GM21723 (cell line): ENCODE data around the gene SLC16A7.
"Not testable (repeated sequence)": the region's sequence is repeated elsewhere in the genome, so short reads cannot be mapped to it uniquely, and the experiment has no call there.

Experiments
- ATAC-seq: cut with Tn5 transposase; IDR thresholded peaks from one replicate; pipeline ENCODE4 v1.9.1; 2021; ENCODE audit warnings: mild to moderate bottlenecking, moderate library complexity; ENCODE audit not compliant: unreplicated experiment

The SLC16A7 gene, protein sequence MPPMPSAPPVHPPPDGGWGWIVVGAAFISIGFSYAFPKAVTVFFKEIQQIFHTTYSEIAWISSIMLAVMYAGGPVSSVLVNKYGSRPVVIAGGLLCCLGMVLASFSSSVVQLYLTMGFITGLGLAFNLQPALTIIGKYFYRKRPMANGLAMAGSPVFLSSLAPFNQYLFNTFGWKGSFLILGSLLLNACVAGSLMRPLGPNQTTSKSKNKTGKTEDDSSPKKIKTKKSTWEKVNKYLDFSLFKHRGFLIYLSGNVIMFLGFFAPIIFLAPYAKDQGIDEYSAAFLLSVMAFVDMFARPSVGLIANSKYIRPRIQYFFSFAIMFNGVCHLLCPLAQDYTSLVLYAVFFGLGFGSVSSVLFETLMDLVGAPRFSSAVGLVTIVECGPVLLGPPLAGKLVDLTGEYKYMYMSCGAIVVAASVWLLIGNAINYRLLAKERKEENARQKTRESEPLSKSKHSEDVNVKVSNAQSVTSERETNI

GRCh38 chr12:59595883-59596540 lies at the start of gene SLC16A7:
Gene SLC16A7, plus strand, starts transcription at chr12:59596029. Its CDS starts 108,773 bp downstream, at chr12:59704802.
- peak; percentile 70 for ATAC-seq

DNA sequence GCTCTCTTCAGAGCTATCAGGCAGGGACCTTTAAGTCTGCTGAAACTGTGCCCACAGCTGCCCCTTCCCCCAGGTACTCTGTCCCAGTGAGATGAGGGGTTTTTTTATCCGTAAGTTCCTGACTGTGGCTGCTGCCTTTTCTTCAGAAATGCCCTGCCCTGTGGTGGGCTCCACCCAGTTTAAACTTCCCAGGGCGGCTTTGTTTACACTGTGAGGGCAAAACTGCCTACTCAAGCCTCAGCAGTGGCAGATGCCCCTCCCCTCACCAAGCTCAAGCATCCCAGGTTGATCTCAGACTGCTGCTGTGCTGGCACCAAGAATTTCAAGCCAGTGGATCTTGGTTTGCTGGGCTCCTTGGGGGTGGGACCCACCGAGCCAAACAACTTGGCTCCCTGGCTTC lies 46.9 kb upstream of the SLC16A7 start:
- no peak for ATAC-seq

GRCh38 chr12:59559696-59560095 lies 36.1 kb upstream of the SLC16A7 start:
- no peak for ATAC-seq

DNA sequence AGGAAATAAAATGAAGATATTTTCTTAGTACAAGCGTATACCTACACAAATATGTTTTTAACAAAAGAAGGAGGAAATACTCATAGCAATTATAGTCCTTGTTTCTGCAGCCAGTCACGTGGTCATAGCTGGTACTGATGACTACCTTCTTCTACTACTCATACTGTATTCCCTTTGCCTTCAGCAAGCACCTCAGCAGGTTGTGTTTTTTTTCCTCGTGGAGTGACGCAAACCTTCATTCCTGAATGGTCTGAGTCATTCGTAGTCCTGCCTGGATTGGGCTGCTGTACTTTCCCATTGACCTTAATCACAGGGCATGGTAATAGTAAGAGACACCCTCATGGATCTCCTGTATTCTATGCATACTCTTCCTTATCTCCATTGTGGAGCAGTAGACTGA lies 25.7 kb upstream of the SLC16A7 start:
- ATAC-seq: no peak

DNA sequence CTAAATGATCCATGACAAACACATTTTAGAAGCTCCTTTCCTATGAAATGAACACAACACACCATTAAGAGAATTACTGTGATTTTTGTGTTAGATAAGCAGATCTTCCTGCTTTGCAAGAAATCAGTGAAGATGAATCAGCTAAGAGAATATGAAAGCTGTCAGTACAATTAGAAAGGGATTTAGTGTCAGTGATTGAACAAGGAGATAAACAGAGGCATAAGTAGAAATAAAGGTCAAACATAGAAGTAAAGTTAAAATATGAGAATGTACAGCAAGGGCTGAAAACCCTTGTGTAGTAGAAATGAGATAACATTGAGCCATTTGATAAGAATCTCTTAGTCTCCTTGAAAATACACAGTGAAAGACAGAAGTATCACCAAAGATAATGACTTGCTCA lies 21.4 kb upstream of the SLC16A7 start:
- ATAC-seq: no peak

DNA sequence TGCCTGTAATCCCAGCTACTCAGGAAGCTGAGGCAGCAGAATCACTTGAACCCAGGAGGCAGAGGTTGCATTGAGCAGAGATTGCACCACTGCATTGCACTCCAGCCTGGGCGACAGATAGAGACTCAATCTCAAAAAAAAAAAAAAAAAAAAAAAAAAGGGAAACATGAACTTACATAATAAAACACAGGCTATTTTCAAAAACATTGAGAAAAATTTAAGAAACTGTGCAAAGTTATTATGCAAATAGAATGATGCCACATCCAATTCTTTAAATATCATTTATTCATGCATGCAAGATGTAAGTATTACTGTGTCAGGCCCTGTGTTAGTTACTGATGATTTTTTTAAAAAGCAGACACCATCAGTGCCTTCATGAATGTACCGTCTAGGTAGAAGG lies 20.0 kb upstream of the SLC16A7 start:
- ATAC-seq: no peak

DNA sequence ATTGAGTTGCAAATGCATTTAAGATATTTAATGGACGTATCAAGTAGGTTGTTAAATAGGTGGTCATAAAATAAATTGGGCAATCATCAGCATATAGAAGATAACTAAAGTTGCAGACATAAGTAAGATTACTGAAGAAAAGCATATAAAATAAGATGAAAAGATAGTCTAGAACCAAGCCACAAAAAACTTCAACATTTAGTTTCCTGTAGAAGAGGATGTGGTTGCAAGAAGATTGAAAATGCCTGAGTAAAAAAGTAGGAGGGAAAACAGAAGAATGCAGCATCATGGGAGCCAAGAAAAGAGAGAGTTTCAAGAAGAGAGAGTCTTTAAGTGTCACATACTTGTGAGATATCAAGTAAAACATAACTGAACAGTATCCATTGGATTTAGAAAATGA lies 17.6 kb upstream of the SLC16A7 start:
- ATAC-seq: no peak

GRCh38 chr12:59579631-59580030 lies 16.2 kb upstream of the SLC16A7 start:
- ATAC-seq: no peak

DNA sequence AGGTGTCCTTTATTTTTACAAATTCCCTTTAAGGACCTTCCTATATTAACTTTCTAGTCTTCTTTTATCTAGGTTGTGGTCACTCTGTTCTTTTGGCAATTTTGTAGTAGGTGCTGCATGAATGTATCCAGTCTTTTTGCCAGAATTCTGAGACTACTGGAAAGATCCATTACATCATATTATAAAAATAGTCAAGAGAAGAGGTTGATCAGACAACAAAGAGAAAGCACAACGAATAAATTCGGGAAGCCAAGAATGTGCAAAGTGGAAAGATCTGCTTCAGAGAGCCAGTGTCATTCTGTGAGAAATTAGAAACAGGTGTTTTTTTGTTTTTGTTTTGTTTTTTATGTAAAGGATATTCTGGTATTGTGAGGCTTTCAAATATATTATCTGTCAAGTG lies 15.8 kb upstream of the SLC16A7 start:
- ATAC-seq: no peak

- no peak for ATAC-seq
Observed at GRCh38 chr12:59583003-59583712, 12.7 kb upstream of the SLC16A7 start.

DNA sequence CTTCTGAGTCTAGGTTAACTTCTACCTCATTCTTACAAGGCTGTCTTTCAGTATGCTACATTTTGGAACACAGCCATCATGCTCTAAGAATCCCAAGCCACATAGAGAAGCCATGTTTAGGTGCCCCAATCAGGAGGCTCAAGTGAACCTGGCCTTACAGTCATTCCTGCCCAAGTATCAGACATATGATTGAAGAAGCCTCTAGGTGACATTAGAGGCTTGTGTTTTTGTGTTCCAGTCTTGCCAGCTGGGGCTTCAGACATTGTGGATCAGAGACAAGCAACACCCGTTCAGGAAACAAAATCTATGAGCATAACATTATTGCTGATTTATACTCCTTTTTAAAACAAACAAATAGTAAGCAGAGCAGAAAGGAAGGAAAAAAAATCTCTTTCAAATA lies 8.1 kb upstream of the SLC16A7 start:
- ATAC-seq: no peak

- ATAC-seq: no peak
Observed at GRCh38 chr12:59593761-59594160, 2.1 kb upstream of the SLC16A7 start.

- ATAC-seq: no peak
Observed at GRCh38 chr12:59594943-59595500, 807 bp upstream of the SLC16A7 start.

- ATAC-seq: no peak
Observed at GRCh38 chr12:59595565-59595882, 305 bp upstream of the SLC16A7 start.

- ATAC-seq: peak; percentile 39
Observed at GRCh38 chr12:59597385-59597781, 1.6 kb downstream of the SLC16A7 start.

DNA sequence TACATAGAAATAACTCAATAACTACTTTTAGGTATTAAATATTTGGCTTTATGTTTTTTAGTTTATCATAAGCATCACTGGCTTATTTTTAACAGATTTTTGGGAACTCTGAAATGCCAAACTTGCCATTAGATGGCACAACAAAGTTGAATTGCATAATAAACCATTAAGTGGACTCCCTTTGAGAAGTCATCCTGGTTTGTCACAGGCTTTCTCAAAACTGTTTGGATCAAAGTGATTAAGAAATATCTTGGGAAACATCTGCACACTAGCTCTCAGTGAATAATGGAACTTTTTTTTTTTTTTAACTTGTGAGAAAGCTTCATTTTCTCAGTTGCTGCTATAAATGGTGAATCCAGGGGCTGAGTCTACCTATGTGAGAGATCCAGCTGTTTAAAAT lies 4.3 kb downstream of the SLC16A7 start:
- ATAC-seq: no peak

- ATAC-seq: no peak
Observed at GRCh38 chr12:59603754-59604153, 7.9 kb downstream of the SLC16A7 start.

DNA sequence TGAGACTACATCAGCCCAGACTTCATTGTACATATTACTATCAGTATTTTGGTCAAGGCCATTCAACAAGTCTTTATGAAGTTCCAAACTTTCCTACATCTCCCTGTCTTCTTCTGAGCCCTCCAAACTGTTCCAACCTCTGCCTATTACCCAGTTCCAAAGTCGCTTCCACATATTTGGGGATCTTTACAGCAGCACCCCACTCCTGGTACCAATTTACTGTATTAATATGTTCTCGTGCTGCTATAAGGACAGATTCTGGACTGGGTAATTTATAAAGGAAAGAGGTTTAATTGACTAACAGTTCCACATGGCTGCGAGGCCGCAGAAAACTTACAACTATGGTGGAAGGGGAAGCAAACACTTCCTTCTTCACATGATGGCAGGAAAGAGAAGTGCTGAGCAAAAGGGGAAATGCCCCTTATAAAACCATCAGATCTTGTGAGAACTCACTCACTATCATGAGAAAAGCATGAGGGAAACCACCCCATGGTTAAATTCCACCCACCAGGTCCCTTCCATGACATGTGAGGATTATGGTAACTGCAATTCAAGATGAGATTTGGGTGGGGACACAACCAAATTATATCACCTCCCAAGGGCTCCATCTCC lies 17.1 kb downstream of the SLC16A7 start:
- not testable (repeated sequence) for ATAC-seq

- no peak for ATAC-seq
Observed at GRCh38 chr12:59615392-59616165, 19.8 kb downstream of the SLC16A7 start.
